HepG2 (cell line): ENCODE results near the gene UBR4. TPM values are rescaled to one million over a fixed set of nuclear protein-coding genes. Genes with fewer than 3 reads are reported as not detected.

ENCODE experiments used
- CBX1 ChIP-seq: IDR thresholded peaks from one replicate; pipeline ENCODE4 v1.6.1; 2016; ENCODE audit warnings: antibody characterized with exemption, low read depth
- CHCHD3 ChIP-seq: sonication (generic); formaldehyde crosslinking; IDR thresholded peaks from 2 replicates; pipeline ENCODE4 v1.8.0; 2022; ENCODE audit warnings: mild to moderate bottlenecking, missing genetic modification reagents, moderate library complexity
- MEIS2 ChIP-seq: sonication (generic); formaldehyde crosslinking; IDR thresholded peaks from 2 replicates; pipeline ENCODE4 v1.9.0; 2021; ENCODE audit warnings: mild to moderate bottlenecking, missing genetic modification reagents
- NFIB ChIP-seq: sonication (generic); formaldehyde crosslinking; IDR thresholded peaks from 2 replicates; pipeline ENCODE4 v1.9.0; 2021; ENCODE audit warnings: missing genetic modification reagents, mild to moderate bottlenecking, borderline replicate concordance
- PAF1 ChIP-seq: IDR thresholded peaks from 2 replicates; pipeline ENCODE4 v1.6.1; 2016; ENCODE audit warnings: missing genetic modification reagents, missing compliant biosample characterization
- PCBP2 ChIP-seq: fragments of 200-400 bp; formaldehyde crosslinking; optimal IDR thresholded peaks from 2 replicates; pipeline ENCODE3; 2018; ENCODE audit warnings: low read length, low read depth; ENCODE audit not compliant: poor library complexity, severe bottlenecking
- PHF21A ChIP-seq: sonication (generic); formaldehyde crosslinking; IDR thresholded peaks from 2 replicates; pipeline ENCODE4 v1.5.0; 2020; ENCODE audit warnings: mild to moderate bottlenecking, missing genetic modification reagents
- RAD51 ChIP-seq: fragments of 450-650 bp; IDR thresholded peaks from 2 replicates; pipeline ENCODE4 v1.6.1; 2016; ENCODE audit warnings: borderline replicate concordance
- SOX5 ChIP-seq: IDR thresholded peaks from 2 replicates; pipeline ENCODE4 v1.6.1; 2016; ENCODE audit warnings: borderline replicate concordance
- SOX6 ChIP-seq, 2 experiments: fragments of 450-650 bp in 1 of 2; sonication (generic) in 1 of 2; formaldehyde crosslinking in 1 of 2; IDR thresholded peaks; 2 replicates each; pipeline versions ENCODE4 v1.4.0 to v1.6.1; 2017 to 2020; ENCODE audit warnings: antibody characterized with exemption in 1 of 2, mild to moderate bottlenecking in 1 of 2, missing genetic modification reagents in 1 of 2
- TAF1 ChIP-seq: sonication (generic); formaldehyde crosslinking; IDR thresholded peaks from 2 replicates; pipeline ENCODE4 v1.4.0; 2020; ENCODE audit warnings: missing genetic modification reagents
- ZBTB3 ChIP-seq: sonication (generic); formaldehyde crosslinking; IDR thresholded peaks from 2 replicates; pipeline ENCODE4 v1.4.0; 2020; ENCODE audit warnings: low read depth, mild to moderate bottlenecking, moderate library complexity, missing genetic modification reagents, borderline replicate concordance
- ZNF350 ChIP-seq: sonication (generic); formaldehyde crosslinking; IDR thresholded peaks from 2 replicates; pipeline ENCODE4 v1.4.0; 2020; ENCODE audit warnings: mild to moderate bottlenecking, low read depth, missing genetic modification reagents, borderline replicate concordance
- ZNF556 ChIP-seq: sonication (generic); formaldehyde crosslinking; IDR thresholded peaks from 2 replicates; pipeline ENCODE4 v1.4.0; 2020; ENCODE audit warnings: mild to moderate bottlenecking, missing genetic modification reagents, borderline replicate concordance
- ZNF75D ChIP-seq: sonication (generic); formaldehyde crosslinking; IDR thresholded peaks from 2 replicates; pipeline ENCODE4 v1.8.1; 2023; ENCODE audit warnings: missing genetic modification reagents, mild to moderate bottlenecking, borderline replicate concordance
- polyA plus RNA-seq, 8 experiments: library from polyadenylated mRNA; depleted of rRNA in 3 of 8; stranded (reverse) in 7 of 8; unstranded in 1 of 8; fragments of >200 nt; fragmentation: Illumina TruSeq in 4 of 8; extraction: Trizol in 4 of 8; gene quantifications; 2 replicates each; pipeline versions ENCODE4 v1.2.1 to v1.2.3, GENCODE V29; 2011 to 2016; ENCODE audit warnings: low read depth in 4 of 8, missing spikeins in 1 of 8, mixed read lengths in 1 of 8; ENCODE audit not compliant: insufficient read depth in 1 of 8
- total RNA-seq, 5 experiments: library from RNA; depleted of rRNA; stranded (reverse); fragments of >200 nt; fragmentation: Illumina TruSeq; extraction: Trizol; gene quantifications; 2 replicates each; pipeline ENCODE4 v1.2.3, GENCODE V29; 2016; ENCODE audit warnings: low read depth in 1 of 5
- TF ChIP-seq, protein P1 (sequence below): sonication (generic); formaldehyde crosslinking; IDR thresholded peaks from 2 replicates; pipeline ENCODE4 v1.4.0; 2020; ENCODE audit warnings: missing genetic modification reagents, borderline replicate concordance
- TF ChIP-seq, protein P2 (sequence below): IDR thresholded peaks from 2 replicates; pipeline ENCODE4 v1.6.1; 2012; ENCODE audit warnings: low read depth, low read length, improper control_type of control experiment
- TF ChIP-seq, protein P3 (sequence below), 2 experiments: fragments of 450-650 bp in 1 of 2; sonication (generic) in 1 of 2; formaldehyde crosslinking; IDR thresholded peaks; 2 replicates each; pipeline versions ENCODE4 v1.5.0 to v1.8.0; 2020 to 2022; ENCODE audit warnings: mild to moderate bottlenecking in 1 of 2, missing genetic modification reagents in 1 of 2
- TF ChIP-seq, protein P4 (sequence below): sonication (generic); formaldehyde crosslinking; IDR thresholded peaks from 2 replicates; pipeline ENCODE4 v1.5.1; 2020; ENCODE audit warnings: mild to moderate bottlenecking, missing genetic modification reagents, moderate library complexity
- TF ChIP-seq, protein P5 (sequence below): fragments of 450-650 bp; IDR thresholded peaks from 2 replicates; pipeline ENCODE4 v1.6.1; 2017; ENCODE audit warnings: mild to moderate bottlenecking

UBR4 gene
- total and polyA plus RNA-seq, 2 of the 13 experiments (the other 11 are each of a cell fraction or from before 2014, with no cell fraction given): 59.1 to 106 TPM

DNA sequence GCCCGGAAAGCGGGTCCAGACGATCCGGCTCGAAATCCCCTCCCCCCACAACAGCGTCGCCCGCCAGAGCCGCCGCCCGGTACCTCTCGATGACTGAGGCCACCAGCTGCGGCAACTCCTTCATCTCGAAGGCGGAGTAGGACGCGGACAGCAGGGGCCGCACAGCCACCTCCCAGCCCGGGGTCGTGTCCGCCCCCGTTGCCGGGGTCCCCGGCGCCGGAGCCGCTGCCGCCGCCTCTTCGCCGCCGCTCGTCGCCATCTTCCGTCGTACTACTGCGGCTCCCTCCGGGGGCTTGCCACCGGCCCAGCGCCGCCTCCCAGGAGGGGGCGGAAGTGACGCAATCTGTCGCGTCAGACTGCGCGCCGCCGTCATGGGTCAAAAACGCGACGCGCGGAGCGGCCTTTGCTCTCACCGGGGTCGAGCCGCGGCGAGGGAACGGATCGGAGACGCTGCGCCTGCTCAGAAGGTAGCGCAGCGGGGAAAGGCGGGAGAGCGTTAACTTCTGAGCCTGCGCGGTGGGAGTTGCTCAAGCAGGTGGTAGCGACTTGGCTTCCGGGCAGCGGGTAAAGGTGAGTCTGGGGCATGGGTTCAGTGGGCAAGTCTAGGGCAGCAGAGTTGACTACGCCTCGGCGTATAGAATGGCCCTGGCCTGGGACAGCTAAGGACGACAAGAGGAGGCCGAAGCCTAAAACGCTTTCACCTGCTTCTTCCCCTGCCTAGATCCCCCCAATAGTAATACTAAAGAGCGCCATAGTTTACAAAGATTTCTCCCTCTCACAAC is at the start of gene UBR4 (continued):
- TF ChIP-seq MEIS2 (CRISPR knock-in tag): peak; percentile 88; the same call in 1 of the 2 replicates
- no peak for TF ChIP-seq PAF1 (CRISPR knock-in tag)
- TF ChIP-seq ZNF556 (CRISPR knock-in tag): no peak
- TF ChIP-seq SOX6 (IDR thresholded peaks at IDR 0.05): no peak
- peak; percentile 69 for TF ChIP-seq SOX6 (CRISPR knock-in tag; IDR thresholded peaks at IDR 0.05)
- peak; percentile 67; the same call in 1 of the 2 replicates for TF ChIP-seq ZNF350 (CRISPR knock-in tag)
- TF ChIP-seq RAD51: no peak
- TF ChIP-seq PHF21A (CRISPR knock-in tag): peak; percentile 75; the same call in 1 of the 2 replicates
- TF ChIP-seq, protein P1, sequence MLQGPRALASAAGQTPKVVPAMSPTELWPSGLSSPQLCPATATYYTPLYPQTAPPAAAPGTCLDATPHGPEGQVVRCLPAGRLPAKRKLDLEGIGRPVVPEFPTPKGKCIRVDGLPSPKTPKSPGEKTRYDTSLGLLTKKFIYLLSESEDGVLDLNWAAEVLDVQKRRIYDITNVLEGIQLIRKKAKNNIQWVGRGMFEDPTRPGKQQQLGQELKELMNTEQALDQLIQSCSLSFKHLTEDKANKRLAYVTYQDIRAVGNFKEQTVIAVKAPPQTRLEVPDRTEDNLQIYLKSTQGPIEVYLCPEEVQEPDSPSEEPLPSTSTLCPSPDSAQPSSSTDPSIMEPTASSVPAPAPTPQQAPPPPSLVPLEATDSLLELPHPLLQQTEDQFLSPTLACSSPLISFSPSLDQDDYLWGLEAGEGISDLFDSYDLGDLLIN: 0 out of 2 replicates have a peak, but pooled peaks have one; percentile 72
- TF ChIP-seq, protein P2, sequence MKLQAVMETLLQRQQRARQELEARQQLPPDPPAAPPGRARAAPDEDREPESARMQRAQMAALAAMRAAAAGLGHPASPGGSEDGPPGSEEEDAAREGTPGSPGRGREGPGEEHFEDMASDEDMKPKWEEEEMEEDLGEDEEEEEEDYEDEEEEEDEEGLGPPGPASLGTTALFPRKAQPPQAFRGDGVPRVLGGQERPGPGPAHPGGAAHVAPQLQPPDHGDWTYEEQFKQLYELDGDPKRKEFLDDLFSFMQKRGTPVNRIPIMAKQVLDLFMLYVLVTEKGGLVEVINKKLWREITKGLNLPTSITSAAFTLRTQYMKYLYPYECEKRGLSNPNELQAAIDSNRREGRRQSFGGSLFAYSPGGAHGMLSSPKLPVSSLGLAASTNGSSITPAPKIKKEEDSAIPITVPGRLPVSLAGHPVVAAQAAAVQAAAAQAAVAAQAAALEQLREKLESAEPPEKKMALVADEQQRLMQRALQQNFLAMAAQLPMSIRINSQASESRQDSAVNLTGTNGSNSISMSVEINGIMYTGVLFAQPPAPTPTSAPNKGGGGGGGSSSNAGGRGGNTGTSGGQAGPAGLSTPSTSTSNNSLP: no peak
- no peak for TF ChIP-seq NFIB (CRISPR knock-in tag)
- TF ChIP-seq, protein P3, sequence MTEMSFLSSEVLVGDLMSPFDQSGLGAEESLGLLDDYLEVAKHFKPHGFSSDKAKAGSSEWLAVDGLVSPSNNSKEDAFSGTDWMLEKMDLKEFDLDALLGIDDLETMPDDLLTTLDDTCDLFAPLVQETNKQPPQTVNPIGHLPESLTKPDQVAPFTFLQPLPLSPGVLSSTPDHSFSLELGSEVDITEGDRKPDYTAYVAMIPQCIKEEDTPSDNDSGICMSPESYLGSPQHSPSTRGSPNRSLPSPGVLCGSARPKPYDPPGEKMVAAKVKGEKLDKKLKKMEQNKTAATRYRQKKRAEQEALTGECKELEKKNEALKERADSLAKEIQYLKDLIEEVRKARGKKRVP (CRISPR knock-in tag; IDR thresholded peaks at IDR 0.05): peak; percentile 20 to 94; a peak in 2 of 4 replicates
- TF ChIP-seq, protein P4, sequence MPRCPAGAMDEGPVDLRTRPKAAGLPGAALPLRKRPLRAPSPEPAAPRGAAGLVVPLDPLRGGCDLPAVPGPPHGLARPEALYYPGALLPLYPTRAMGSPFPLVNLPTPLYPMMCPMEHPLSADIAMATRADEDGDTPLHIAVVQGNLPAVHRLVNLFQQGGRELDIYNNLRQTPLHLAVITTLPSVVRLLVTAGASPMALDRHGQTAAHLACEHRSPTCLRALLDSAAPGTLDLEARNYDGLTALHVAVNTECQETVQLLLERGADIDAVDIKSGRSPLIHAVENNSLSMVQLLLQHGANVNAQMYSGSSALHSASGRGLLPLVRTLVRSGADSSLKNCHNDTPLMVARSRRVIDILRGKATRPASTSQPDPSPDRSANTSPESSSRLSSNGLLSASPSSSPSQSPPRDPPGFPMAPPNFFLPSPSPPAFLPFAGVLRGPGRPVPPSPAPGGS (CRISPR knock-in tag): peak; percentile 75
- TF ChIP-seq CHCHD3 (CRISPR knock-in tag): no peak
- TF ChIP-seq TAF1: peak; percentile 90
- TF ChIP-seq ZBTB3 (CRISPR knock-in tag): no peak; the same call in 1 of the 2 replicates
- no peak for TF ChIP-seq PCBP2
- TF ChIP-seq SOX5: peak; percentile 68
- no peak for TF ChIP-seq CBX1
- no peak for TF ChIP-seq ZNF75D (CRISPR knock-in tag)
- TF ChIP-seq, protein P5, sequence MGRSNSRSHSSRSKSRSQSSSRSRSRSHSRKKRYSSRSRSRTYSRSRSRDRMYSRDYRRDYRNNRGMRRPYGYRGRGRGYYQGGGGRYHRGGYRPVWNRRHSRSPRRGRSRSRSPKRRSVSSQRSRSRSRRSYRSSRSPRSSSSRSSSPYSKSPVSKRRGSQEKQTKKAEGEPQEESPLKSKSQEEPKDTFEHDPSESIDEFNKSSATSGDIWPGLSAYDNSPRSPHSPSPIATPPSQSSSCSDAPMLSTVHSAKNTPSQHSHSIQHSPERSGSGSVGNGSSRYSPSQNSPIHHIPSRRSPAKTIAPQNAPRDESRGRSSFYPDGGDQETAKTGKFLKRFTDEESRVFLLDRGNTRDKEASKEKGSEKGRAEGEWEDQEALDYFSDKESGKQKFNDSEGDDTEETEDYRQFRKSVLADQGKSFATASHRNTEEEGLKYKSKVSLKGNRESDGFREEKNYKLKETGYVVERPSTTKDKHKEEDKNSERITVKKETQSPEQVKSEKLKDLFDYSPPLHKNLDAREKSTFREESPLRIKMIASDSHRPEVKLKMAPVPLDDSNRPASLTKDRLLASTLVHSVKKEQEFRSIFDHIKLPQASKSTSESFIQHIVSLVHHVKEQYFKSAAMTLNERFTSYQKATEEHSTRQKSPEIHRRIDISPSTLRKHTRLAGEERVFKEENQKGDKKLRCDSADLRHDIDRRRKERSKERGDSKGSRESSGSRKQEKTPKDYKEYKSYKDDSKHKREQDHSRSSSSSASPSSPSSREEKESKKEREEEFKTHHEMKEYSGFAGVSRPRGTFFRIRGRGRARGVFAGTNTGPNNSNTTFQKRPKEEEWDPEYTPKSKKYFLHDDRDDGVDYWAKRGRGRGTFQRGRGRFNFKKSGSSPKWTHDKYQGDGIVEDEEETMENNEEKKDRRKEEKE: no peak
